CD8-positive, alpha-beta memory T cell (primary cell): Measurements from ENCODE around the gene ATAD2B. TPM values are rescaled to one million over a fixed set of nuclear protein-coding genes. Genes with fewer than 3 reads are reported as not detected.

Experiments
- CTCF ChIA-PET: fragments of 350-600 bp; sonication (Branson Sonifier 250); formaldehyde crosslinking; loops from one replicate; lab custom pipeline; 2021; ENCODE audit warnings: antibody characterized with exemption; lab: Charles Lee
- POLR2A ChIA-PET: fragments of 350-600 bp; sonication (Branson Sonifier 250); formaldehyde crosslinking; loops from one replicate; lab custom pipeline; 2021; ENCODE audit warnings: antibody characterized with exemption; lab: Charles Lee
- DNase-seq, 5 donors: peaks; one replicate each; pipeline versions ENCODE4 v3.0.0 to v3.0.0-alpha.2; 2020 to 2022; ENCODE audit warnings: mixed read lengths in 1 of 5
- H3K27ac ChIP-seq: one replicate; pipeline ENCODE4 v1.7.0; 2013; ENCODE audit warnings: low read depth, mild to moderate bottlenecking, low read length, moderate library complexity
- H3K27me3 ChIP-seq: 2 replicates; pipeline ENCODE4 v1.7.0; 2013; ENCODE audit warnings: low read length, mild to moderate bottlenecking; ENCODE audit not compliant: insufficient read depth, poor library complexity, severe bottlenecking
- H3K36me3 ChIP-seq: 2 replicates; pipeline ENCODE4 v1.7.0; 2013; ENCODE audit warnings: mild to moderate bottlenecking, low read length, moderate library complexity; ENCODE audit not compliant: insufficient read depth
- H3K4me1 ChIP-seq: 2 replicates; pipeline ENCODE4 v1.7.0; 2013; ENCODE audit warnings: mild to moderate bottlenecking, low read length, moderate library complexity; ENCODE audit not compliant: insufficient read depth
- H3K4me3 ChIP-seq: 2 replicates; pipeline ENCODE4 v1.7.0; 2013; ENCODE audit warnings: mild to moderate bottlenecking, low read length
- H3K9me3 ChIP-seq: 2 replicates; pipeline ENCODE4 v1.7.0; 2013; ENCODE audit warnings: mild to moderate bottlenecking, low read length
- H3K27ac Mint-ChIP-seq, 8 donors: one replicate each; pipeline ENCODE4 v1.8.0; 2020 to 2021; ENCODE audit warnings: mixed read lengths in 8 of 8, mild to moderate bottlenecking in 6 of 8, inconsistent platforms in 3 of 8, moderate library complexity in 3 of 8
- H3K27me3 Mint-ChIP-seq, 2 donors: one replicate each; pipeline ENCODE4 v1.8.0; 2020 to 2021; ENCODE audit warnings: mixed read lengths in 2 of 2, mild to moderate bottlenecking in 1 of 2, moderate library complexity in 1 of 2
- H3K36me3 Mint-ChIP-seq, 3 donors: one replicate each; pipeline ENCODE4 v1.8.0; 2020 to 2021; ENCODE audit warnings: mixed read lengths in 3 of 3, inconsistent platforms in 1 of 3, mild to moderate bottlenecking in 1 of 3
- H3K4me1 Mint-ChIP-seq, 3 donors: one replicate each; pipeline ENCODE4 v1.8.0; 2020 to 2021; ENCODE audit warnings: mixed read lengths in 3 of 3, inconsistent platforms in 1 of 3, mild to moderate bottlenecking in 1 of 3
- H3K4me3 Mint-ChIP-seq, 7 donors: one replicate each; pipeline ENCODE4 v1.8.0; 2020 to 2021; ENCODE audit warnings: mixed read lengths in 7 of 7, mild to moderate bottlenecking in 6 of 7, moderate library complexity in 4 of 7, inconsistent platforms in 2 of 7
- H3K9me3 Mint-ChIP-seq, 5 donors: one replicate each; pipeline ENCODE4 v1.8.0; 2020 to 2022; ENCODE audit warnings: mixed read lengths in 5 of 5, mild to moderate bottlenecking in 3 of 5, moderate library complexity in 2 of 5, inconsistent platforms in 1 of 5
- polyA plus RNA-seq: library from polyadenylated mRNA; unstranded; fragments of 300-500 nt; fragmentation: Illumina TruSeq; gene quantifications from one replicate; pipeline ENCODE4 v1.2.3, GENCODE V29; 2021
- total RNA-seq, 2 experiments: library from RNA; stranded (reverse); gene quantifications; one replicate each; pipeline ENCODE4 v1.2.3, GENCODE V29; 2021

ATAD2B gene
- total and polyA plus RNA-seq, 3 experiments from 2014 or later = 10.4 to 16.8 (median 15.4) TPM

GRCh38 chr2:23711979-23712755 is 214.8 kb downstream of the ATAD2B start:
- ChIA-PET POLR2A (no interaction called here), CTCF (no interaction called here)
- H3K27ac Mint-ChIP-seq = no peak overlapping the region
- no peaks in the 10 kb centered on the region for H3K36me3 ChIP-seq
- H3K4me1 Mint-ChIP-seq = no peaks in the 10 kb centered on the region
- H3K4me3 ChIP-seq = no peak overlapping the region
- H3K4me3 Mint-ChIP-seq = no peak overlapping the region
- H3K27me3 Mint-ChIP-seq = no peaks in the 10 kb centered on the region
- H3K27ac ChIP-seq = no peak overlapping the region
- H3K27me3 ChIP-seq = no peaks in the 10 kb centered on the region
- H3K9me3 ChIP-seq = no peaks in the 10 kb centered on the region
- no peak for DNase-seq
- H3K4me1 ChIP-seq = no peaks in the 10 kb centered on the region
- peaks cover 13 to 48% (median 13%) of the 10 kb centered on the region in 3 donors for H3K36me3 Mint-ChIP-seq
- H3K9me3 Mint-ChIP-seq = no peaks in the 10 kb centered on the region

DNA sequence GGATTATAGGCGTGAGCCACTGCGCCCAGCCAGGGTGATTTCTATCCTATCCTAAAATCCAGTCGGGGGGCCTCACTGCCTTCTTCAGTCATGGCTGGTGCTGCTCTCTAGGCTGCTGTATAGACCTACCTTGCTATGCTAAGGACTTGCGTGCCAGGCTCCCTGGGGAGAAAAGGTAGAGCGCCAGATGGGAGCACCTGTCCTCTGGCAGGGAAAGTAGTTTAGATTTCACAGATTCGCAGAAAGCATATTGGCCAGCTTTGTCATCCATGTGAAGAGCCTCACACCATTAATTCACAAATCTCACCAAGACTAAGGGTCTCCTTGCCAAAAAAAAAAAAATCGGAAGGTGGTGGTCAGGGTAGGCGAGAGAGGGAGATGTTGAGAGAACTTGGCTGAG is 217.6 kb downstream of the ATAD2B start:
- no peak overlapping the region for H3K4me3 Mint-ChIP-seq
- no peaks in the 10 kb centered on the region for H3K27me3 Mint-ChIP-seq
- H3K4me3 ChIP-seq = no peak overlapping the region
- POLR2A ChIA-PET = no interaction called here
- H3K27ac ChIP-seq = no peak overlapping the region
- no peaks in the 10 kb centered on the region for H3K9me3 ChIP-seq
- DNase-seq = no peak
- CTCF ChIA-PET = no interaction called here
- no peaks in the 10 kb centered on the region for H3K27me3 ChIP-seq
- no peaks in the 10 kb centered on the region for H3K9me3 Mint-ChIP-seq
- H3K36me3 ChIP-seq = no peaks in the 10 kb centered on the region
- peaks cover 22 to 55% (median 24%) of the 10 kb centered on the region in 3 donors for H3K36me3 Mint-ChIP-seq
- H3K4me1 Mint-ChIP-seq = no peaks in the 10 kb centered on the region
- peak overlapping the region in 1 of 8 donors; percentile 41 for H3K27ac Mint-ChIP-seq
- no peaks in the 10 kb centered on the region for H3K4me1 ChIP-seq

GRCh38 chr2:23708771-23709170 is 218.2 kb downstream of the ATAD2B start:
- Histone ChIP-seq H3K4me3 (no peak overlapping the region), H3K9me3 (no peaks in the 10 kb centered on the region), H3K4me1 (no peaks in the 10 kb centered on the region), H3K27ac (no peak overlapping the region), H3K36me3 (no peaks in the 10 kb centered on the region), H3K27me3 (no peaks in the 10 kb centered on the region)
- ChIA-PET CTCF (no interaction called here), POLR2A (no interaction called here)
- no peak overlapping the region for H3K27ac Mint-ChIP-seq
- H3K4me3 Mint-ChIP-seq = no peak overlapping the region
- H3K36me3 Mint-ChIP-seq = peaks cover 22 to 55% (median 24%) of the 10 kb centered on the region in 3 donors
- no peak for DNase-seq
- no peaks in the 10 kb centered on the region for H3K27me3 Mint-ChIP-seq
- no peaks in the 10 kb centered on the region for H3K4me1 Mint-ChIP-seq
- no peaks in the 10 kb centered on the region for H3K9me3 Mint-ChIP-seq

DNA sequence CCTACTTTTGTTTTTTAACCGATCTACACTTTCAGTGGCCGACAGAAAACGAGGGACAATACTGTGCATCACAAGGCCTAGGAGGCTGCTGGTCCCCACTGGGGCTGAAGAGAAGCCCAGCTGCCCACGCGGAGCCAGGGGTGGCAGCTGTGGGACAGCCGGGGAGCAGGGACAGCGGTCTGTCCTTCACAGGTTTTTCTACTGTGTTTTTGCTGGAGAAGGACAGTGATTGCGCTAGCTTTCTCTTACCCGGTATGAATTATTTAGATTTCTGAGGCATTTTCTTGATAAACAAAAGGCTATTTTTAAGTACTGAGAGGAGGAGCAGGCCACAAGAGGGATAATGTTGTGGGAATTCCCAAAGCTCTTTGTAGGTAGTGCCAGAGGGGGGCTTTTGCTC is 219.8 kb downstream of the ATAD2B start:
- no peaks in the 10 kb centered on the region for H3K27me3 ChIP-seq
- no peaks in the 10 kb centered on the region for H3K27me3 Mint-ChIP-seq
- no peaks in the 10 kb centered on the region for H3K4me1 Mint-ChIP-seq
- no peaks in the 10 kb centered on the region for H3K36me3 ChIP-seq
- CTCF ChIA-PET = no interaction called here
- POLR2A ChIA-PET = no interaction called here
- no peak overlapping the region for H3K4me3 ChIP-seq
- DNase-seq = no peak
- H3K9me3 ChIP-seq = no peaks in the 10 kb centered on the region
- no peak overlapping the region for H3K27ac ChIP-seq
- H3K9me3 Mint-ChIP-seq = no peaks in the 10 kb centered on the region
- H3K4me1 ChIP-seq = no peaks in the 10 kb centered on the region
- no peak overlapping the region for H3K27ac Mint-ChIP-seq
- peaks cover 22 to 57% (median 24%) of the 10 kb centered on the region in 3 donors for H3K36me3 Mint-ChIP-seq
- H3K4me3 Mint-ChIP-seq = no peak overlapping the region

DNA sequence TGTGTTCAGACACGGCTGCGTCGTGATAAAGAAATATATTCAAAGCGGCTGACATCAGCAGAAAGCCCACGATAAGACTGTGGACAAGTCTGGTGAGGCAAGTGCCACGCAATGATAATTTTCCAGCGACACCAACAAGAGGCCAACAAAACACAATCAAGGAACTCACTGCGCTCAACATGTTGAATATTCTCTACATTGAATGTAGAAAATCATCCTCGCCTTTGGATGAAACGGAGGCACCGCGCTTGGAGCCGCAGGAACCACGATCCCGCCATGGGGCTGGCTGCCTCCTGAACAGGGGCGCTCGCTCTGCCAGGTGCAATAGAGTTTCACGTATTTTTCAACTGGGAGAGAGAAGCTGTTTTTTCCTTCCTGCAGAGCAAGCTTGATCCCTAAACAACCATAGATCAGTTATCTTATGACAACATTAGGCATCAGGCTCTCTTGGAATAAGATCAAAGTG is 220.3 kb downstream of the ATAD2B start:
- H3K4me3 Mint-ChIP-seq = no peak overlapping the region
- no peak overlapping the region for H3K27ac Mint-ChIP-seq
- Histone ChIP-seq H3K27me3 (no peaks in the 10 kb centered on the region), H3K9me3 (no peaks in the 10 kb centered on the region), H3K4me3 (no peak overlapping the region), H3K4me1 (no peaks in the 10 kb centered on the region), H3K27ac (no peak overlapping the region), H3K36me3 (no peaks in the 10 kb centered on the region)
- DNase-seq = no peak
- no peaks in the 10 kb centered on the region for H3K27me3 Mint-ChIP-seq
- H3K36me3 Mint-ChIP-seq = peaks cover 22 to 53% (median 24%) of the 10 kb centered on the region in 3 donors
- ChIA-PET CTCF (no interaction called here), POLR2A (no interaction called here)
- no peaks in the 10 kb centered on the region for H3K4me1 Mint-ChIP-seq
- no peaks in the 10 kb centered on the region for H3K9me3 Mint-ChIP-seq

- H3K27ac Mint-ChIP-seq = peak overlapping the region in 2 of 8 donors; percentile 12 to 87
- no peaks in the 10 kb centered on the region for H3K9me3 ChIP-seq
- no peak overlapping the region for H3K4me3 ChIP-seq
- no peaks in the 10 kb centered on the region for H3K4me1 Mint-ChIP-seq
- H3K27me3 ChIP-seq = no peaks in the 10 kb centered on the region
- no peaks in the 10 kb centered on the region for H3K4me1 ChIP-seq
- ChIA-PET CTCF (no interaction called here), POLR2A (no interaction called here)
- H3K27me3 Mint-ChIP-seq = no peaks in the 10 kb centered on the region
- no peak overlapping the region for H3K27ac ChIP-seq
- no peaks in the 10 kb centered on the region for H3K9me3 Mint-ChIP-seq
- H3K36me3 ChIP-seq = no peaks in the 10 kb centered on the region
- no peak for DNase-seq
- H3K4me3 Mint-ChIP-seq = no peak overlapping the region
- H3K36me3 Mint-ChIP-seq = peaks cover 22 to 55% (median 26%) of the 10 kb centered on the region in 3 donors
These were observed 220.9 kb downstream of the ATAD2B start for GRCh38 chr2:23705771-23706612.

GRCh38 chr2:23703583-23704385 is 223.1 kb downstream of the ATAD2B start:
- no peaks in the 10 kb centered on the region for H3K4me1 ChIP-seq
- H3K27ac Mint-ChIP-seq = peak overlapping the region in 1 of 8 donors; percentile 63
- H3K36me3 Mint-ChIP-seq = peaks cover 17 to 45% (median 24%) of the 10 kb centered on the region in 3 donors
- H3K27ac ChIP-seq = no peak overlapping the region
- DNase-seq = no peak
- CTCF ChIA-PET = no interaction called here
- H3K4me3 ChIP-seq = no peak overlapping the region
- no peaks in the 10 kb centered on the region for H3K4me1 Mint-ChIP-seq
- no peaks in the 10 kb centered on the region for H3K9me3 ChIP-seq
- H3K4me3 Mint-ChIP-seq = no peak overlapping the region
- H3K27me3 ChIP-seq = no peaks in the 10 kb centered on the region
- POLR2A ChIA-PET = no interaction called here
- H3K27me3 Mint-ChIP-seq = no peaks in the 10 kb centered on the region
- no peaks in the 10 kb centered on the region for H3K36me3 ChIP-seq
- no peaks in the 10 kb centered on the region for H3K9me3 Mint-ChIP-seq
